Aorta (tissue), 5 donors: Measurements from ENCODE around the gene CDK13. TPM values are rescaled to one million over a fixed set of nuclear protein-coding genes. Genes with fewer than 3 reads are reported as not detected.

ENCODE experiments used
- ATAC-seq: fragments of 200-7000 bp; cut with Tn5 transposase; one replicate; pipeline ENCODE4 v1.9.1; 2022; ENCODE audit warnings: moderate library complexity; ENCODE audit not compliant: low FRiP score
- DNase-seq, 2 donors: peaks; one replicate each; pipeline ENCODE4 v3.0.0-alpha.2; 2020
- H3K27ac ChIP-seq, 2 donors: one replicate each; pipeline ENCODE4 v1.5.1; 2013; ENCODE audit warnings: low read length in 2 of 2, mild to moderate bottlenecking in 2 of 2, moderate library complexity in 2 of 2, control low read depth in 1 of 2, inconsistent platforms in 1 of 2, low read depth in 1 of 2
- H3K27me3 ChIP-seq, 2 donors: one replicate each; pipeline ENCODE4 v1.6.1; 2013; ENCODE audit warnings: control low read depth in 1 of 2, low read length in 1 of 2, mild to moderate bottlenecking in 1 of 2, moderate library complexity in 1 of 2; ENCODE audit not compliant: insufficient read depth in 2 of 2, control insufficient read depth in 1 of 2
- H3K36me3 ChIP-seq, 2 donors: one replicate each; pipeline ENCODE4 v1.6.1; 2013; ENCODE audit warnings: control low read depth in 1 of 2, low read length in 1 of 2, mild to moderate bottlenecking in 1 of 2; ENCODE audit not compliant: insufficient read depth in 2 of 2, control insufficient read depth in 1 of 2
- H3K4me1 ChIP-seq, 2 donors: one replicate each; pipeline ENCODE4 v1.6.1; 2013; ENCODE audit warnings: low read length in 2 of 2, control low read depth in 1 of 2, mild to moderate bottlenecking in 1 of 2, moderate library complexity in 1 of 2; ENCODE audit not compliant: insufficient read depth in 2 of 2, control insufficient read depth in 1 of 2
- H3K4me3 ChIP-seq, 2 donors: one replicate each; pipeline ENCODE4 v1.5.1; 2013; ENCODE audit warnings: low read length in 2 of 2, control low read depth in 1 of 2, mild to moderate bottlenecking in 1 of 2
- H3K9me3 ChIP-seq: one replicate; pipeline ENCODE4 v1.6.1; 2013; ENCODE audit warnings: mild to moderate bottlenecking, low read length; ENCODE audit not compliant: control insufficient read depth
- WGBS, 2 donors: extraction: QIAGEN DNeasy Blood & Tissue Kit; methylation state at CpG; one replicate each; pipeline ENCODE4 v1.1.7; 2013; 5-methylcytosine and 5-hydroxymethylcytosine counted together
- intact Hi-C, 2 donors: fragments of 100-400 bp; cut with DNase I; formaldehyde crosslinking; loops; one replicate each; pipeline versions ENCODE4 v1.14.2 to v1.15.0; 2022
- polyA plus RNA-seq, 2 donors: library from polyadenylated mRNA; stranded (reverse); fragments of 200-250 nt; gene quantifications; one replicate each; pipeline ENCODE4 v1.2.3, GENCODE V29; 2013
- total RNA-seq, 2 donors: library from RNA; stranded (reverse); fragmentation: NEBNext Ultra II Directional; extraction: Animal tissue kit (Norgen Biotek cat#: 25700); gene quantifications; one replicate each; pipeline ENCODE4 v1.2.1, GENCODE V29; 2021
- donor health status: healthy with polysubstance abuse.
- donor health status: Bipolar disorder and iron deficiency.
- donor health status: DM: no; HTN: no; CAD: no.
- donor health status: DM: no; HTN: no; CAD: no.
- donor health status: DM: yes; HTN: yes; CAD: no.

CDK13 gene
- total and polyA plus RNA-seq, 4 donors, result 8.5 to 83.8 (median 39.5) TPM

DNA sequence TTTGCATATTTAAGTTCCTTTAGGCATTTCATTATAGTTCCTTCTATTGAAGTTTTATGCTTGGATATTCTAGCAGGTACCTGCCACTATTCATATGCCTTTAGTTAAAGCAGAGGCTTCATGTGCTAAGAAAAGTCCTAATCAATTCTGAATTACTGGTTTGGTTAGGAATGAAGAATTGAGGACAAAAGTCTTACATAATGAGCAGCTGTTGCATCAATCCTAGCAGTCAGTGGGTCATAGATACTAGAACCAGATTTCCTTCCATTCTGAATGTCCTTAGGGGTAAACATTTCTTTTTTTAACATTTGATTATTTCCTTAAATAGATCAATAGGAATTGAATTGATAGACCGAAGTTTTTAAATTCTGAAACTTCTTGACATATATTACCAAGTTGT is 59.2 kb downstream of the CDK13 start:
- Histone ChIP-seq H3K4me3 (no peak overlapping the region), H3K4me1 (peaks cover 0 to 3% of the 10 kb centered on the region in 2 donors), H3K36me3 (peaks cover 0 to 1% of the 10 kb centered on the region in 2 donors), H3K9me3 (no peaks in the 10 kb centered on the region), H3K27me3 (no peaks in the 10 kb centered on the region), H3K27ac (no peak overlapping the region)
- DNase-seq (no peak), ATAC-seq (no peak)
- 95 to 97% methylated on average over 1 of the region's 1 CpG for WGBS, 2 donors
- intact Hi-C loops, result no loop called here

DNA sequence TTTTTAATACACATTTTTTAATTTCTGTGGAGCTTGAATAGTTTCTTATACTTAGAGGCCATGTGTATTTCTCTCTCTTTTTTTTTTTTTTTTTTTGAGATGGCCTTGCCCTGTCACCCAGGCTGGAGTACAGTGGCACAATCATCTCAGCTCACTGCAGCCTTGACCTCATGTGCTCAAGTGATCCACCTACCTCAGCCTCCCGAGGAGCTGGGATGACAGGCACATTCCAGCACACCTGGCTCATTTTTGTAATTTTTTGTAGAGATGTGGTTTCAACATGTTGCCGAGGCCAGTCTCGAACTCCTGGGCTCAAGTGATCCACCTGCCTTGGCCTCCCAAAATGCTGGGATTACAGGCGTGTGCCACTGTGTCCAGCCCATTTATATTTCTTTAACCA is 64.3 kb downstream of the CDK13 start:
- WGBS, 2 donors, result 94 to 95% methylated on average over 4 of the region's 4 CpGs

DNA sequence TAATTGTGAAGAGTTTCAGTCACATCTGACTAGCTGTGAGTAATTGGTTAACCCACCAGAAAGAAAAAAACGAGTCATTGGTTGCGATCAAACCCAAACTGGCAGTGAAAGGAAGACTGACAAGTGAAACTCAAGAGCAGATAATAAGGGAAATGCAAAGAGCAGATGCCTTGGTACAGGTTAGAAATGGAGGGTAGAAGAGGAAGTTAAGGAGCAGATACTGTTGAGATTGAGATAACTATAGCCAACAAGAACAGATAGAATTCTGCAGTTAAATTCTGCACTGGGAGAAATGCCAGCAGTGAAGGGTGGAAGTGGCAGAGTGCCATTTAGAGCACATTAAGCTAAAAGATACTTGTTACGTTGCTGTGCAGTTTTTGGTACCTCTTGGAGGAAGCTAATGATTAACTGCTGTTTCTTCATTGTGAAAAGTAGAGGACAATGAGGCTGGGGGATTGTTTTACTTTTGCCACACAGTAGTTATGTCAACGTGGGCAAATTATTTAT is 65.8 kb downstream of the CDK13 start:
- no peak overlapping the region for H3K27ac ChIP-seq
- no peaks in the 10 kb centered on the region for H3K36me3 ChIP-seq
- peaks cover 1 to 3% of the 10 kb centered on the region in 2 donors for H3K4me1 ChIP-seq
- H3K9me3 ChIP-seq, result no peaks in the 10 kb centered on the region
- ATAC-seq (no peak), DNase-seq (no peak)
- H3K27me3 ChIP-seq, result no peaks in the 10 kb centered on the region
- 24 to 27% methylated on average over 4 of the region's 4 CpGs for WGBS, 2 donors
- H3K4me3 ChIP-seq, result no peak overlapping the region
- intact Hi-C loops, result no loop called here

More for the DNA sequence above, 64.3 kb downstream of the CDK13 start:
- H3K4me3 ChIP-seq, result no peak overlapping the region
- intact Hi-C loops, result no loop called here
- peaks cover 0 to 1% of the 10 kb centered on the region in 2 donors for H3K36me3 ChIP-seq
- no peak for ATAC-seq
- DNase-seq, result no peak
- H3K27ac ChIP-seq, result no peak overlapping the region
- H3K9me3 ChIP-seq, result no peaks in the 10 kb centered on the region
- H3K27me3 ChIP-seq, result no peaks in the 10 kb centered on the region
- H3K4me1 ChIP-seq, result peaks cover 1 to 3% of the 10 kb centered on the region in 2 donors

DNA sequence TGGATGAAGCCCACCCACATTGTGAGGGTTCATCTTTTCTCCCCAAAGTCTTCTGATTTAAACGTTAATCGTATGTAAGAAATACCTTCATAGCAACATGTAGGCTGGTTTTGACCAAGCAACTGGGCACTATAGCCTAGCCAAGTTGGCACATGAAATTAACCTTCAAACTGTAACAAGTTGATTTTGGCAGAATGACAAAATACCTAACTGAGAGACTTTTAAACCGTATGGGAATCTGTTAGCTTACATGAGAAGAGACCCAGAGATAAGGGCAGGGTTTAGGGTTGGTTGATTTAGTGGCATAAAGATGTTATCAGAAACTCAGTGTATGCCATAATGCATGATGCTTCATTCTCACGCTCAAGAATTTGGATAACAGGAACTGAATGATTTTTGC is 69.5 kb downstream of the CDK13 start:
- peaks cover 0 to 1% of the 10 kb centered on the region in 2 donors for H3K4me1 ChIP-seq
- no peaks in the 10 kb centered on the region for H3K9me3 ChIP-seq
- H3K27me3 ChIP-seq, result no peaks in the 10 kb centered on the region
- DNase-seq, result no peak
- 69 to 70% methylated on average over 4 of the region's 4 CpGs for WGBS, 2 donors
- intact Hi-C loops, result no loop called here
- peaks cover 0 to 2% of the 10 kb centered on the region in 2 donors for H3K36me3 ChIP-seq
- no peak overlapping the region for H3K27ac ChIP-seq
- H3K4me3 ChIP-seq, result no peak overlapping the region
- ATAC-seq, result no peak

DNA sequence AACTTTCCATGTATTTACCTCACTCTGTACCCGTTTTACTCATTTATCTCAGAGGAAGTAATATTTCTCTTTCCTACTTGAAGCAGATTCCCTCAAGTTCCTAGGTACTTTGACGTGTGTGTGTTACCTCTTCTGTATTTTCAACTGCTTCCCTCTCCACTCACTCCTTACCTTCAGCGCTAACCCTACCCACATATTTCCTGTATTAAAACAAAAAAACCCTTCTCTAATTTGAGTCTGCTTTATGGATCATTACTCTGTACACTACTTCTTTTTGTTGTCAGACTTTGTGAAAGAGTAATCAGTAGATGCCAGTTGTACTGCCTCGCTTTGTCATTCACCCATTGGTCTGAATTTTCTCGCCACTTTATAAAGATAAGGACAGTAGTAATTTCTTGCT is 74.0 kb downstream of the CDK13 start:
- Histone ChIP-seq H3K4me3 (no peak overlapping the region), H3K4me1 (no peaks in the 10 kb centered on the region), H3K27me3 (no peaks in the 10 kb centered on the region), H3K36me3 (peaks cover 0 to 2% of the 10 kb centered on the region in 2 donors), H3K27ac (no peak overlapping the region), H3K9me3 (no peaks in the 10 kb centered on the region)
- no peak for DNase-seq
- WGBS, 2 donors, result 88% methylated on average over 5 of the region's 5 CpGs
- no peak for ATAC-seq
- intact Hi-C loops, result no loop called here

DNA sequence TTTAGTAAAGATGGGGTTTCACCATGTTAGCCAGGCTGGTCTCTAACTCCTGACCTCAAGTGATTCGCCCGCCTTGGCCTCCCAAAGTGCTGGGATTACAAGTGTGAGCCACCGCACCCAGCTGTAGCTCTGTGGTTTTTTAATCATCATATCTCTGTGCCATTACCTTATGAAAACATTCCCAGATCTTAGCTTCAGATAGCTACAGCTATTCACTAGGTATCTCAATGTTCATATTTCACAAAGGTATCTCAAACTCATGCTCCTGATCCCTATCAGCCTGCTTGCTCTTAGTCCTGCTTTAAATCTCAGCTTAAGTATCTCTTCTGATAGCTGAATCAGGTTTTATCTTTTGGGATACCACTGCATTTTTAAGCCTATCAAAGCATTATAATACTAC is 74.8 kb downstream of the CDK13 start:
- no peaks in the 10 kb centered on the region for H3K9me3 ChIP-seq
- no peaks in the 10 kb centered on the region for H3K27me3 ChIP-seq
- peaks cover 0 to 2% of the 10 kb centered on the region in 2 donors for H3K36me3 ChIP-seq
- no peak overlapping the region for H3K27ac ChIP-seq
- no peak for ATAC-seq
- no peak overlapping the region for H3K4me3 ChIP-seq
- DNase-seq, result no peak
- no peaks in the 10 kb centered on the region for H3K4me1 ChIP-seq
- intact Hi-C loops, result no loop called here
- WGBS, 2 donors, result 97% methylated on average over 3 of the region's 3 CpGs

DNA sequence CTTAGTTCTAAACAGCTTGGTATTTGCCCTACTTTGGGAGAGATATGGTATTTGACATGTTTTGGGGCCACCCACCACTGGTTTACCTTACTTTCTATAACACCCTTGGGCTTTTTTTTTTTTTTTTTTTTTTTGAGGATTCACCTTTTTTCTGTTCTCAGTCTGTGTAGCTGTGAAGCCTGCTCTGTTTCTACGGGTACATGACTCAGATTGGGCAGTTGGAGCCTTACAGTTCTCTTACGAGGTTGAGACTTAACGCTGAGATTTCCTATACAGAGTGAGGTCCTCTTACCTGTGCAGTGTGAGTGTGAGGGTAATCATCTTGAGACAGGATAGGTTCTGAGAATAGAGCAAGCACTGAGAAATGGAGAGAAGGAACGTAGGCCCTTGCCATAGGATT is 77.5 kb downstream of the CDK13 start:
- H3K4me1 ChIP-seq, result no peaks in the 10 kb centered on the region
- H3K27ac ChIP-seq, result no peak overlapping the region
- no peaks in the 10 kb centered on the region for H3K27me3 ChIP-seq
- ATAC-seq (no peak), DNase-seq (no peak)
- peaks cover 0 to 2% of the 10 kb centered on the region in 2 donors for H3K36me3 ChIP-seq
- WGBS, 2 donors, result 92% methylated on average over 4 of the region's 4 CpGs
- intact Hi-C loops, result no loop called here
- H3K9me3 ChIP-seq, result no peaks in the 10 kb centered on the region
- no peak overlapping the region for H3K4me3 ChIP-seq

DNA sequence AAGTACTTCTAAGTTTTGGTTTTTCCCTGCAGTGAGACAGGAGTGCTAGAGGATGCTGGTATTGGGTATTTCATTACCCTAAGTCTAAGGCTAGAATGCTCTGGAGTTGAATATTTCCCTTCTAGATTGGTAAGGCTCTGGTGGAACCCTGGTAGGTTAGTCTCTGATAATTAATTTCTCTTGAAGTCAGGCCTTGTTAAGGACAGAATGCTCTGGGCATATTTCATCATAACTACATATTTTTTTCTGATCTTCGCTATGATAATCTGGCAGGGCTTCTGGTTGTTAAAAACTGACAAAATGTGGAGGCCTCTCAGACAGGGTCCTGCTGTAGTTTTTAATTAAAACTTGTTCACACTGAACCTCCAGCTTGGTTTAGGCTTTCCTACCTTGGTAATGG is 83.8 kb downstream of the CDK13 start:
- intact Hi-C loops, result no loop called here
- ATAC-seq (no peak), DNase-seq (no peak)
- no peak overlapping the region for H3K27ac ChIP-seq
- H3K4me3 ChIP-seq, result no peak overlapping the region
- no peaks in the 10 kb centered on the region for H3K4me1 ChIP-seq
- no peaks in the 10 kb centered on the region for H3K36me3 ChIP-seq
- H3K27me3 ChIP-seq, result no peaks in the 10 kb centered on the region
- H3K9me3 ChIP-seq, result no peaks in the 10 kb centered on the region
- 74 to 87% methylated on average over 1 of the region's 1 CpG for WGBS, 2 donors

DNA sequence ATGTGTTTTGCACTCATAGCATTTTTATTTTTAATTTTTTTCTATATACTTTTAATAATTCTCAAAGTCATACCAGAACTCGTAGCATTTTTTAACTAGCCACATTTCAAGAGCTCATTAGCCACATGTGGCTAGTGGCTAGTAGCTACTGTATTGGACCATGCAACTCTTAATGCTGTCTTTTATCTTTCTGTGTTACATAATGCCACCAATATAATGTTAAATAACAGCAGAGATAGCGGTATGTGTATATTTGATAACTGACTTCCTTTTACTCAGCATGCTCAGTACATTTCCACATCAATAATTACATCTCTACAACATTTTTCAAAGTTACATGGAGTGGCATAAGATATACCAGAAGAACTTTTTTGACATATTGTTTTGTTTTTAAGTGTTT is 91.4 kb downstream of the CDK13 start:
- no peak for ATAC-seq
- 90 to 93% methylated on average over 2 of the region's 2 CpGs for WGBS, 2 donors
- peaks cover 0 to 2% of the 10 kb centered on the region in 2 donors for H3K36me3 ChIP-seq

More for the DNA sequence above, 91.4 kb downstream of the CDK13 start:
- no peak for DNase-seq
- H3K27me3 ChIP-seq, result no peaks in the 10 kb centered on the region
- H3K4me1 ChIP-seq, result no peaks in the 10 kb centered on the region
- intact Hi-C loops, result no loop called here
- no peaks in the 10 kb centered on the region for H3K9me3 ChIP-seq
- no peak overlapping the region for H3K4me3 ChIP-seq
- no peak overlapping the region for H3K27ac ChIP-seq
